ENCODE data around the gene SLX4IP.

SLX4IP gene

DNA sequence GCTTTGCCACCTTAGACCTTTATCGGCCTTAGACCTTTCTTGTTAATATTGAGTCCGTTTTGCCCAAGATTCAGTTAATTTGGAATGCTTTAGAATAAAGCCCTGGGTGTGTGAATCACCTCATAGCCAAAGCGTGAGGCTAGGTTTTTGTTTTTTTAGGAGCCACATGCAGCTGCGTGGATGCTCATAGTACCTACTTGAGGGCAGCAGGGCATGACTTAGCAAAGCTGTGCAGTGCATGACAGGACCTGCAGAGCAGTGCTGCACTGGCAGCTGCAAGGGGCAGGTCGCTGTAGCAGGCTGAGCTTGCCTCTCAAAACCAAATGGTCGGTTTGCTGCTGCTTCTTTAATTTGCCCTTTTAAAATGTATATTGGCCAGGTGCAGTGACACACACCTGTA, 122.6 kb downstream of the SLX4IP start:
- Histone ChIP-seq H3K9me3 (ENCODE audit: low read depth, low read length) (no peaks in the 10 kb centered on the region), H3K4me3 (no peak overlapping the region), H3K36me3 (ENCODE audit: insufficient read depth, low read length) (no peaks in the 10 kb centered on the region), H3K27ac (no peak overlapping the region), H3K9ac (ENCODE audit: insufficient read length) (no peak overlapping the region)
- TF ChIP-seq POLR2AphosphoS5 (IDR thresholded peaks at IDR 0.05; ENCODE audit: borderline replicate concordance, low read depth, low read length) (no peak), EZH2 (IDR thresholded peaks at IDR 0.05) (no peak), FOXP2 (optimal IDR thresholded peaks at IDR 0.05; ENCODE audit: control extremely low read depth, extremely low read length, insufficient read depth) (no peak)
- no peak for DNase-seq (ENCODE audit: low read depth, low spot score)

DNA sequence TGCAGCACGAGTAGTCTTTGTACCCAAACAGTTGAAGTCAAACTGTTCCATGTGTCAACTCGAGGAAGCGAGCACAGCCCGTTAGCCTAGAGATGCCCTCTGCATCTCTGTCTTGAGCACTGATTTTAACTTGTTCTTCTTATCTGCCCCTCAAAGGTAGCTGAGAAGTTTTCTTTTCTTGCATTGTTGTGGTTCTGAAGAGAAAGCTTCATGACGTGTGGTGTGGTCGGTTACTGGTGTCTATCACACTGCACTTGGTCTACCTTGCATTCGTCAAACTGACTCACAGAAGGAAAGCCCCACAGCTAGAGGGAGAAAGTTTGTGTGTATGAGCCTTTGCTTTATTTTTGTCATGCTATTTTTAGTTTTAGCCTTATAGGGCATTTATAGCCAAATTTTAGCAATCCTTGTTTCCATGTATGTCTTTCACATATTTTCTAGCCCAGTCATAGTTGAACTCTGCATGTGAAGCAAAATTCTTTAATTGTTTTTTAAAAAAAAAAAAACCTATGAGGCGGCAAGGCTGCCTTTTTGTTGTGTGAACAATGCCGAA, 123.6 kb downstream of the SLX4IP start:
- DNase-seq (ENCODE audit: low read depth, low spot score), result no peak
- H3K9ac ChIP-seq (ENCODE audit: insufficient read length), result no peak overlapping the region
- H3K4me3 ChIP-seq, result no peak overlapping the region
- no peaks in the 10 kb centered on the region for H3K9me3 ChIP-seq (ENCODE audit: low read depth, low read length)
- no peak overlapping the region for H3K27ac ChIP-seq
- no peaks in the 10 kb centered on the region for H3K36me3 ChIP-seq (ENCODE audit: insufficient read depth, low read length)
- TF ChIP-seq FOXP2 (optimal IDR thresholded peaks at IDR 0.05; ENCODE audit: control extremely low read depth, extremely low read length, insufficient read depth) (no peak), POLR2AphosphoS5 (IDR thresholded peaks at IDR 0.05; ENCODE audit: borderline replicate concordance, low read depth, low read length) (no peak), EZH2 (IDR thresholded peaks at IDR 0.05) (no peak)

DNA sequence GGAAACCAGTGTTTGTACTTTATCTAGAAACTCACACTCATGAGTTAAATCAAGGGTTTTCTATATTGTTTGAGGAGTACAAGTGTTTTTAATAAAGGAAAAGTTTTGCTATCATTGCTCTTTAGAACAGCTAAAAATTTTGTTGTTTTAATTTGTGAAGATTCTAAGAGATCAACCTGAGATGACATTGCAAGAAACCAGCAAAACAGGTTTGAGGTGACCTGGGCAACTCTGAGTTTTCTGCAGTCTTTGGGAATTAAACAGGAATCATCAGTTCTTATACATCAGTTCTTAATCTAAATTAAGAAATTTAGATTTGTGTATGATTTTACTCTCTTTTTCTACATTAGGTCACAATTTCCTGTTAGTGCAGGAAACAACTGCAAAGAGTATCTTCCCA, 124.2 kb downstream of the SLX4IP start:
- H3K4me3 ChIP-seq, result no peak overlapping the region
- H3K36me3 ChIP-seq (ENCODE audit: insufficient read depth, low read length), result no peaks in the 10 kb centered on the region
- H3K9me3 ChIP-seq (ENCODE audit: low read depth, low read length), result no peaks in the 10 kb centered on the region
- no peak for DNase-seq (ENCODE audit: low read depth, low spot score)
- H3K27ac ChIP-seq, result no peak overlapping the region
- TF ChIP-seq FOXP2 (optimal IDR thresholded peaks at IDR 0.05; ENCODE audit: control extremely low read depth, extremely low read length, insufficient read depth), result no peak
- TF ChIP-seq POLR2AphosphoS5 (IDR thresholded peaks at IDR 0.05; ENCODE audit: borderline replicate concordance, low read depth, low read length), result no peak
- no peak for TF ChIP-seq EZH2 (IDR thresholded peaks at IDR 0.05)
- H3K9ac ChIP-seq (ENCODE audit: insufficient read length), result no peak overlapping the region

DNA sequence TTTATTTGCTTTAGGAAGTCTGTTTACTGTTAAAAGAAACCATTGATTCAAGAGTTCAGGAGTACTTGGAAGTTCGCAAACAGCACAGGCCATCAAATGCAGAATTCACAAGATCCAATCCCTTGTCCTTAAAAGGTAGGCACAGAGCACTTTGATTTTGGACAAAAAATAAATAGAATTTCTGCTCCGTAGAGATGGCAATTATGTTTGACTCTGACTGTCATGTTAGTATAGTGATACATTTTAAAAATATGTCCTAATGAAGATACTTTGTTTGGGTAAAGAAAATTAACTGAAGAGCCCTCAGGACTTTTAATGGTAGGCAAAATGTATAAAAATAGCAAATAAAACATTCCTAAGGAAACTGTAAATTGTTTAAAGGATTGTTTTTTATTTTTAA, 125.6 kb downstream of the SLX4IP start:
- no peak for TF ChIP-seq EZH2 (IDR thresholded peaks at IDR 0.05)
- TF ChIP-seq FOXP2 (optimal IDR thresholded peaks at IDR 0.05; ENCODE audit: control extremely low read depth, extremely low read length, insufficient read depth), result no peak
- no peak for TF ChIP-seq POLR2AphosphoS5 (IDR thresholded peaks at IDR 0.05; ENCODE audit: borderline replicate concordance, low read depth, low read length)
- DNase-seq (ENCODE audit: low read depth, low spot score), result no peak
- H3K27ac ChIP-seq, result no peak overlapping the region

DNA sequence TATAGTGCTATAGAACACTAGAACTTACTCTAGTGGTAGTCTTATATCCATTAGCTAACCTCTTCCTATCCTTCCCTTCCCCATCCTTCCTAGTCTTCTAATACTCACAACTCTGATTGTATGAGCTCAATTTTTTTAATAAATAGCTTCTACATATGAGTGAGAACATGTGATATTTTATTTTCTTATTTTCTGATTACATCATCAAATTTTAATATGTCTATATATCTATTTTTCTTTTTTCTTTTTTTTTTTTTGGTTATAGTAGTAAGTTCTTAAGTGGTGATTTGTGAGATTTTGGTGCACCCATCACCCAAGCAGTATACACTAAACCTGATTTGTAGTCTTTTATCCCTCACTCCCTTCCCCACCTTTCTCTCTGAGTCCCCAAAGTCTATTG, 126.2 kb downstream of the SLX4IP start:
- H3K27ac ChIP-seq, result no peak overlapping the region
- no peaks in the 10 kb centered on the region for H3K36me3 ChIP-seq (ENCODE audit: insufficient read depth, low read length)
- DNase-seq (ENCODE audit: low read depth, low spot score), result no peak
- TF ChIP-seq POLR2AphosphoS5 (IDR thresholded peaks at IDR 0.05; ENCODE audit: borderline replicate concordance, low read depth, low read length) (no peak), FOXP2 (optimal IDR thresholded peaks at IDR 0.05; ENCODE audit: control extremely low read depth, extremely low read length, insufficient read depth) (no peak), EZH2 (IDR thresholded peaks at IDR 0.05) (no peak)
- H3K4me3 ChIP-seq, result no peak overlapping the region
- no peak overlapping the region for H3K9ac ChIP-seq (ENCODE audit: insufficient read length)
- no peaks in the 10 kb centered on the region for H3K9me3 ChIP-seq (ENCODE audit: low read depth, low read length)

More for the DNA sequence above, 125.6 kb downstream of the SLX4IP start:
- Histone ChIP-seq H3K4me3 (no peak overlapping the region), H3K9ac (ENCODE audit: insufficient read length) (no peak overlapping the region), H3K36me3 (ENCODE audit: insufficient read depth, low read length) (no peaks in the 10 kb centered on the region), H3K9me3 (ENCODE audit: low read depth, low read length) (no peaks in the 10 kb centered on the region)

DNA sequence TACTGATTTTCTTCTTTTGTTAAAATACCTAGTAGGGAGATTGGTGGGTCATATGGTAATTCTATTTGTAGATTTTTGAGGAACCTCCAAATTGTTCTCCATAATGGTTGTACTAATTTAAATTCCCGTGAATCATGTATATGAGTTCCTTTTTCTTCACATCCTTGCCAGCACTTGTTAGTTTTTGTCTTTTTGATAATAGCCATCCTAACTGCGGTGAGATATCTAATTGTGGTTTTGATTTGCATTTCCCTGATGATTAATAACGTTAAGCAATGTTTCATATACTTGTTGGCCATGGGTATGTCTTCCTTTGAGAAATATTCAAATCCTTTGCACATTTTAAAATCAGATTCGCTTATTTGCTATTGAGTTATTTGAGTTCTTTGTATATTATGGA, 127.8 kb downstream of the SLX4IP start:
- Histone ChIP-seq H3K9ac (ENCODE audit: insufficient read length) (no peak overlapping the region), H3K27ac (no peak overlapping the region), H3K4me3 (no peak overlapping the region), H3K9me3 (ENCODE audit: low read depth, low read length) (no peaks in the 10 kb centered on the region), H3K36me3 (ENCODE audit: insufficient read depth, low read length) (no peaks in the 10 kb centered on the region)
- no peak for DNase-seq (ENCODE audit: low read depth, low spot score)
- no peak for TF ChIP-seq POLR2AphosphoS5 (IDR thresholded peaks at IDR 0.05; ENCODE audit: borderline replicate concordance, low read depth, low read length)
- TF ChIP-seq EZH2 (IDR thresholded peaks at IDR 0.05), result no peak
- TF ChIP-seq FOXP2 (optimal IDR thresholded peaks at IDR 0.05; ENCODE audit: control extremely low read depth, extremely low read length, insufficient read depth), result no peak

DNA sequence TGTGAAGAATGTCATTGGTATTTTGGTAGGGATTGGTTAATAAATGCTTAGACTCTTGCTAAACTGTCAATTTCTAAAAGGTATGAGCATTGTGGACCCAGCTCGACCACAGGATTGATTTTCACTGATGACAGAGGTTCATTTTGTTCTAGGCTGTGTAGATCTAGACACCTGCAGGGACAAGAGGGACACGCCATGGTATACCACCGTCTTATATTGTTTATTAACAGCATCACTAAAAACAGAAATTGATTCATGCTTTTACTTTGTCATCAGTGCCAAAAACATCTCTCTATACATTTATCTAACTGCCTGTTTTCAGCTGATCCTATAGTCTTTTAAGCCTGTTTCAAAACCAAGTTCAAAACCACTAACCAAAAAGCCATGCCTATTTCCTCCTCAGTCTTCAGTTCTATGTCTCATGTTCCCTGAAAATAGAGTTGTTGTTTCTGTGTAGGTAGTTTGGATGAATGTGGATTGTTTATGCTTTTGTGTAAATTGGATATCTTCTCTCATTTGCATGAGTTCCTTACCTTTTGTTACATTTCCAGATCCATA, 128.9 kb downstream of the SLX4IP start:
- no peak overlapping the region for H3K4me3 ChIP-seq
- H3K27ac ChIP-seq, result no peak overlapping the region
- no peak overlapping the region for H3K9ac ChIP-seq (ENCODE audit: insufficient read length)
- H3K9me3 ChIP-seq (ENCODE audit: low read depth, low read length), result no peaks in the 10 kb centered on the region
- DNase-seq (ENCODE audit: low read depth, low spot score), result no peak
- no peak for TF ChIP-seq POLR2AphosphoS5 (IDR thresholded peaks at IDR 0.05; ENCODE audit: borderline replicate concordance, low read depth, low read length)
- no peak for TF ChIP-seq FOXP2 (optimal IDR thresholded peaks at IDR 0.05; ENCODE audit: control extremely low read depth, extremely low read length, insufficient read depth)
- TF ChIP-seq EZH2 (IDR thresholded peaks at IDR 0.05), result no peak
- no peaks in the 10 kb centered on the region for H3K36me3 ChIP-seq (ENCODE audit: insufficient read depth, low read length)

DNA sequence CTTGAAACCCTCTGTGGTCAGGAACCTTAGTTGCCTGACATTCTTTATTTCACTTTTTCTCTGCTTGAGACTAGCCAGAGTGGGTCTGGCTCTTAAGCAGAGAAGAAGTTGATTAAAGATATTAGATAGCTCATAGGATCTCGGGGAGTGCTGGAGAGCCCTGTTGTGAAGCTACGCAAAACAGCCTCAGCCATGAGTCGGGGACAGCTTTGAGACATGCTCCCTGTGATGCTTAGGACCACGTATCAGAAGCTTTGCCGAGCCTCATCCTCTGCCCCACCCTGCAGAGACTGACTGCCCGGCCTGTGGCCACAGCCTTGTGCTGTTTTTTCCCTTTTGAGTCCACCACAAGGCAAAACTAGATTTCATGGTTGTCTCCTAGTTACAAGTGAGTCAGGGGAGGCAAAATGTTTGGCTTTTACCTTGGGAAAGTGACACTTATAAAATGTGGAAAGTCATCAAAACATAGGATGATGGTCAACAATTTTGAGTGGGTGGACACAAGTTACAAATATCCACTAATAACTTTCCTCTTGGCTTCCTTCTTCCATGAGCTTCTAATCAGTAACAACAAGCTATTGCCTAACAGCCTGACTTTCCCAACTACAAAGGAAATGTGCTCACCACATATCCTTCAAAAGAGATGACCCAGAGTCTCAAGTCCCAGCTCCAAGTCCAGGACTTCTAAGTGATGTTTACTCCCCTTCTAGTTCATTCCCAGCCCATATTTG, 130.3 kb downstream of the SLX4IP start:
- TF ChIP-seq EZH2 (IDR thresholded peaks at IDR 0.05), result no peak
- no peak for TF ChIP-seq POLR2AphosphoS5 (IDR thresholded peaks at IDR 0.05; ENCODE audit: borderline replicate concordance, low read depth, low read length)
- TF ChIP-seq FOXP2 (optimal IDR thresholded peaks at IDR 0.05; ENCODE audit: control extremely low read depth, extremely low read length, insufficient read depth), result no peak
- Histone ChIP-seq H3K9me3 (ENCODE audit: low read depth, low read length) (no peaks in the 10 kb centered on the region), H3K36me3 (ENCODE audit: insufficient read depth, low read length) (no peaks in the 10 kb centered on the region), H3K9ac (ENCODE audit: insufficient read length) (no peak overlapping the region), H3K27ac (no peak overlapping the region), H3K4me3 (no peak overlapping the region)
- no peak for DNase-seq (ENCODE audit: low read depth, low spot score)

Measured in SK-N-MC (cell line).